Hepatocyte (in vitro differentiated cells): ENCODE data around the gene GNPDA1.

Experiments
- CTCF ChIP-seq: fragments of 200-600 bp; sonication (generic); IDR thresholded peaks from 2 replicates; pipeline ENCODE4 v1.5.1; 2016; ENCODE audit warnings: antibody characterized with exemption, mild to moderate bottlenecking; ENCODE audit not compliant: poor library complexity
- EZH2 ChIP-seq: fragments of 200-600 bp; sonication (generic); IDR thresholded peaks from 2 replicates; pipeline ENCODE4 v1.6.1; 2016; ENCODE audit warnings: antibody characterized with exemption, mild to moderate bottlenecking, borderline replicate concordance
- EZH2phosphoT487 ChIP-seq: fragments of 200-600 bp; sonication (generic); IDR thresholded peaks from one replicate; pipeline ENCODE4 v1.6.1; 2018; ENCODE audit warnings: antibody characterized with exemption, mild to moderate bottlenecking, low read depth, moderate library complexity; ENCODE audit not compliant: unreplicated experiment, severe bottlenecking

GRCh38 chr5:142040285-142040684 lies 27.5 kb upstream of the GNPDA1 start:
- TF ChIP-seq CTCF (no peak), EZH2 (no peak), EZH2phosphoT487 (no peak)
